Breast epithelium (tissue), 4 donors: ENCODE data around the gene CFH. TPM values are rescaled to one million over a fixed set of nuclear protein-coding genes. Genes with fewer than 3 reads are reported as not detected.
"Not testable (repeated sequence)": the region's sequence is repeated elsewhere in the genome, so short reads cannot be mapped to it uniquely, and the experiment has no call there.

Source experiments
- DNase-seq, 2 donors: peaks; one replicate each; pipeline ENCODE4 v3.0.0-alpha.2; 2019; ENCODE audit warnings: low spot score in 2 of 2
- H3K27ac ChIP-seq, 2 donors: fragments of 200-600 bp; sonication (generic) in 1 of 2; one replicate each; pipeline ENCODE4 v1.5.1; 2016 to 2019; ENCODE audit warnings: mild to moderate bottlenecking in 1 of 2
- H3K27me3 ChIP-seq, 2 donors: fragments of 200-600 bp; sonication (generic) in 1 of 2; one replicate each; pipeline versions ENCODE4 v1.5.1 to v1.6.0; 2017 to 2019; ENCODE audit warnings: control low read depth in 1 of 2, mild to moderate bottlenecking in 1 of 2
- H3K36me3 ChIP-seq: fragments of 200-600 bp; one replicate; pipeline ENCODE4 v1.5.1; 2019
- H3K4me1 ChIP-seq, 2 donors: fragments of 200-600 bp; sonication (generic); one replicate each; pipeline ENCODE4 v1.5.1; 2016 to 2019; ENCODE audit warnings: control low read depth in 1 of 2
- H3K4me3 ChIP-seq, 3 donors: fragments of 200-600 bp; sonication (generic); 1 replicate in 2 of 3; 2 replicates in 1 of 3; pipeline ENCODE4 v1.5.1; 2016 to 2019; ENCODE audit warnings: mild to moderate bottlenecking in 3 of 3, moderate library complexity in 2 of 3
- H3K9me3 ChIP-seq, 2 donors: fragments of 200-600 bp; sonication (generic) in 1 of 2; one replicate each; pipeline ENCODE4 v1.5.1; 2016 to 2019; ENCODE audit warnings: control low read depth in 1 of 2
- POLR2A ChIP-seq: fragments of 450-650 bp; IDR thresholded peaks from one replicate; pipeline ENCODE4 v1.6.1; 2016; ENCODE audit warnings: antibody characterized with exemption, mild to moderate bottlenecking, moderate library complexity
- POLR2AphosphoS5 ChIP-seq, 3 donors: sonication (generic); formaldehyde crosslinking; IDR thresholded peaks; one replicate each; pipeline ENCODE4 v1.6.1; 2017; ENCODE audit warnings: antibody characterized with exemption in 3 of 3
- intact Hi-C: fragments of 100-400 bp; cut with DNase I; formaldehyde crosslinking; loops from one replicate; pipeline ENCODE4 v1.15.1; 2023; ENCODE audit warnings: low total_unique reads
- total RNA-seq, 3 donors: library from RNA; depleted of rRNA; stranded (reverse); fragments of >200 nt; gene quantifications; one replicate each; pipeline ENCODE4 v1.1.0, GENCODE V29; 2016
- TF ChIP-seq, protein P1 (sequence below), 3 donors: fragments of 450-650 bp; IDR thresholded peaks; one replicate each; pipeline ENCODE4 v1.5.1; 2016 to 2017; ENCODE audit warnings: antibody characterized with exemption in 3 of 3, mild to moderate bottlenecking in 3 of 3, moderate library complexity in 3 of 3

CFH gene
- total RNA-seq, 3 donors from 2014 or later: 59.7 to 266 (median 82.3) TPM

GRCh38 chr1:196685506-196685905, 33.7 kb downstream of the CFH start:
- H3K4me1 ChIP-seq: no peaks in the 10 kb centered on the region
- TF ChIP-seq POLR2AphosphoS5 (IDR thresholded peaks at IDR 0.05) (no peak), POLR2A (no peak)
- TF ChIP-seq, protein P1, sequence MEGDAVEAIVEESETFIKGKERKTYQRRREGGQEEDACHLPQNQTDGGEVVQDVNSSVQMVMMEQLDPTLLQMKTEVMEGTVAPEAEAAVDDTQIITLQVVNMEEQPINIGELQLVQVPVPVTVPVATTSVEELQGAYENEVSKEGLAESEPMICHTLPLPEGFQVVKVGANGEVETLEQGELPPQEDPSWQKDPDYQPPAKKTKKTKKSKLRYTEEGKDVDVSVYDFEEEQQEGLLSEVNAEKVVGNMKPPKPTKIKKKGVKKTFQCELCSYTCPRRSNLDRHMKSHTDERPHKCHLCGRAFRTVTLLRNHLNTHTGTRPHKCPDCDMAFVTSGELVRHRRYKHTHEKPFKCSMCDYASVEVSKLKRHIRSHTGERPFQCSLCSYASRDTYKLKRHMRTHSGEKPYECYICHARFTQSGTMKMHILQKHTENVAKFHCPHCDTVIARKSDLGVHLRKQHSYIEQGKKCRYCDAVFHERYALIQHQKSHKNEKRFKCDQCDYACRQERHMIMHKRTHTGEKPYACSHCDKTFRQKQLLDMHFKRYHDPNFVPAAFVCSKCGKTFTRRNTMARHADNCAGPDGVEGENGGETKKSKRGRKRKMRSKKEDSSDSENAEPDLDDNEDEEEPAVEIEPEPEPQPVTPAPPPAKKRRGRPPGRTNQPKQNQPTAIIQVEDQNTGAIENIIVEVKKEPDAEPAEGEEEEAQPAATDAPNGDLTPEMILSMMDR (IDR thresholded peaks at IDR 0.05): no peak
- H3K36me3 ChIP-seq: no peaks in the 10 kb centered on the region
- no peak overlapping the region for H3K27ac ChIP-seq
- no peak overlapping the region for H3K4me3 ChIP-seq
- intact Hi-C loops: loop anchor here (5.0 to 10.0 kb wide), 2 partner anchors 703 to 1059 kb away; no protein-coding TSS in a partner anchor
- H3K9me3 ChIP-seq: no peaks in the 10 kb centered on the region
- no peak for DNase-seq
- no peaks in the 10 kb centered on the region for H3K27me3 ChIP-seq

GRCh38 chr1:196689001-196689400, 37.2 kb downstream of the CFH start:
- Histone ChIP-seq H3K4me1 (no peaks in the 10 kb centered on the region), H3K27ac (no peak overlapping the region), H3K4me3 (no peak overlapping the region), H3K9me3 (no peaks in the 10 kb centered on the region), H3K36me3 (no peaks in the 10 kb centered on the region), H3K27me3 (no peaks in the 10 kb centered on the region)
- DNase-seq: no peak
- intact Hi-C loops: loop anchor here (5.0 to 10.0 kb wide), 2 partner anchors 707 to 1056 kb away; no protein-coding TSS in a partner anchor
- no peak for TF ChIP-seq POLR2AphosphoS5 (IDR thresholded peaks at IDR 0.05)
- TF ChIP-seq POLR2A: no peak
- TF ChIP-seq, protein P1 (IDR thresholded peaks at IDR 0.05): no peak

- H3K27me3 ChIP-seq: no peaks in the 10 kb centered on the region
- no peaks in the 10 kb centered on the region for H3K36me3 ChIP-seq
- no peaks in the 10 kb centered on the region for H3K9me3 ChIP-seq
- H3K4me3 ChIP-seq: no peak overlapping the region
- TF ChIP-seq, protein P1 (IDR thresholded peaks at IDR 0.05): no peak
- TF ChIP-seq POLR2A: no peak
- TF ChIP-seq POLR2AphosphoS5 (IDR thresholded peaks at IDR 0.05): no peak
- no peaks in the 10 kb centered on the region for H3K4me1 ChIP-seq
- H3K27ac ChIP-seq: no peak overlapping the region
- intact Hi-C loops: no loop called here
- no peak for DNase-seq
Observed at GRCh38 chr1:196690582-196690981, 38.7 kb downstream of the CFH start.

DNA sequence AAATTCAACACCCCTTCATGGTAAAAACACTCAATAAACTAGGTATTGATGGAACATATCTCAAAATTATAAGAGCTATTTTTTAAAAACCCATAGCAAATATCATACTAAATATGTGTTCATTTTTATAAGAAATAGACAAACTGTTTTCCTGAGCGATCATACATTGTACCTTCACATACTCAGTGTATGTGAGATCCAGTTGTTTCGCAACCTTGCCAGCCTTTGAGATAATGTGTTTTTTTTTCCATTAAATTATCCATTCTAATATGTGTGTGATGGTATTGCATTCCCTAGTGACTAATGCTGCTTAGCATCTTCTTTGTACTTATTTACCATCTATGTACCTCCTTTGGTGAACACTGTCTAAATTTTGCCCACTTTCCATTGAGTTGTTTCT, 47.1 kb downstream of the CFH start:
- no peak overlapping the region for H3K4me3 ChIP-seq
- intact Hi-C loops: no loop called here
- no peaks in the 10 kb centered on the region for H3K36me3 ChIP-seq
- no peak overlapping the region for H3K27ac ChIP-seq
- TF ChIP-seq, protein P1 (IDR thresholded peaks at IDR 0.05): no peak
- no peak for TF ChIP-seq POLR2AphosphoS5 (IDR thresholded peaks at IDR 0.05)
- no peak for TF ChIP-seq POLR2A
- DNase-seq: no peak
- H3K27me3 ChIP-seq: no peaks in the 10 kb centered on the region
- peaks cover 0 to 7% of the 10 kb centered on the region in 2 donors for H3K9me3 ChIP-seq
- H3K4me1 ChIP-seq: no peaks in the 10 kb centered on the region

- H3K9me3 ChIP-seq: peaks cover 0 to 7% of the 10 kb centered on the region in 2 donors
- H3K4me3 ChIP-seq: no peak overlapping the region
- no peak for DNase-seq
- H3K36me3 ChIP-seq: no peaks in the 10 kb centered on the region
- no peaks in the 10 kb centered on the region for H3K27me3 ChIP-seq
- no peak overlapping the region for H3K27ac ChIP-seq
- no peaks in the 10 kb centered on the region for H3K4me1 ChIP-seq
- intact Hi-C loops: no loop called here
- no peak for TF ChIP-seq POLR2A
- no peak for TF ChIP-seq POLR2AphosphoS5 (IDR thresholded peaks at IDR 0.05)
- TF ChIP-seq, protein P1 (IDR thresholded peaks at IDR 0.05): no peak
Observed at GRCh38 chr1:196701144-196701543, 49.3 kb downstream of the CFH start.

DNA sequence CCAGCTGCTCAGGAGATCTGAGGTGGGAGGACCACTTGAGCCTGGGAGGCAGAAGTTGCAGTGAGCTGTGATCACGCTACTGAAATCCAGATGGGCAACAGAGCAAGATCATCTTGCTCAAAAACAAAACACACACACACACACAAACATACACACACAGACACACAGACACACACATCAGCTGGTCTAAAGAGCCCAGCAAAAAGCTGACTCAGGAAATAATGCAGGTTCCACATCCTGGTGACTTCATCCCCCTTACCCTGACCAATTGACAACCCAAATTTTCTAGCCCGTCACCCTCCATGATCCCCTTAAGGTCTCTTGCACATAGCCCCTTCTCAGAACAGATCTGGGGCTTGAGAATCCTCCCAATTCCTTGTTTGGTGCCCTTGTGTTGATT, 58.0 kb downstream of the CFH start:
- H3K36me3 ChIP-seq, H3K4me1 ChIP-seq, H3K4me3 ChIP-seq, H3K9me3 ChIP-seq, DNase-seq, intact Hi-C loops, H3K27me3 ChIP-seq, H3K27ac ChIP-seq: not testable (repeated sequence)
